NCI-H446 treated with DMSO at 0.1 percent for 48 hours (cell line): Measurements from ENCODE around the gene CTBP2.

Experiments
- DNase-seq: peaks from one replicate; lab custom pipeline; 2025; lab: John Stamatoyannopoulos, UW

CTBP2 gene

GRCh38 chr10:125159932-125160855 lies at the start of gene CTBP2:
CTBP2 (minus strand) TSS chr10:125160563.
- no peak for DNase-seq

DNA sequence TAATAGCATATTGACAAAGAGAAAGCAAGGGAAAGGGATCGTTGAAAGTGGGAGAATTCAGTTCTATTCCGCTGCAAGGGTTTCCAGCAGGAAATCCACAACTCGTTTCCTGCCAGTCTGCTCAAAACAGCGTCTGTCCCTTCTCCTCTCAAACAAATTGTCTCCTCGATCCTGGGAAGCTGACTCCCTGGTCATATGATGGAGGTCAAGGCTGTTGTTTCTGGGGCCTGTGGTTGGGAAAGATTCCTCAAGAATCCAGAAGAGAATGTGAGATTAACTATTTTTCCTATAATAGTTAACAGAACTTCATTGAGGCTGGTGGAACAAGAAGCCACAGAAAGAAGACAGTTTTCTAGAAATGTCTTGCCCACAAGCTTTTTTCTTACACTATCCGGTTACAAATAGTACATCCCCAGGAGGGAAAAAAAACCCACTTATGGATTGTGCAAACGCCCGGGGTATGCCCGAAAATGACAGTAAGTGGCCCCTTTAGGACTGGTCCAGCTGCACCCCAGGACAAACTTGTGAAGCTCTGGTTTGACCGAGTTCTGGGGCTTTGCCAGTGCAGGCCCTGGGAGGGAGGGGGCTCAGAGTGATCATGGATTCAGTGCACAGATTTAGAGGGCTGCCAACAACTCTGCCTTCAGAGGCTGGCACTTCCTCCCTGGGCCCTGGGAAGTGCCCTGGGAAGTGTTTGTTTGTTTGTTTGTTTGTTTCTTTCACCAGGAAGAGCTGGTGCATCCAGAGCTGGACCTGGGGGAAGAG lies 49.4 kb upstream of the CTBP2 start:
- no peak for DNase-seq

- no peak for DNase-seq
These were observed 48.6 kb upstream of the CTBP2 start for GRCh38 chr10:125208854-125209565.

- DNase-seq = no peak
These were observed 46.3 kb upstream of the CTBP2 start for GRCh38 chr10:125206623-125207022.

DNA sequence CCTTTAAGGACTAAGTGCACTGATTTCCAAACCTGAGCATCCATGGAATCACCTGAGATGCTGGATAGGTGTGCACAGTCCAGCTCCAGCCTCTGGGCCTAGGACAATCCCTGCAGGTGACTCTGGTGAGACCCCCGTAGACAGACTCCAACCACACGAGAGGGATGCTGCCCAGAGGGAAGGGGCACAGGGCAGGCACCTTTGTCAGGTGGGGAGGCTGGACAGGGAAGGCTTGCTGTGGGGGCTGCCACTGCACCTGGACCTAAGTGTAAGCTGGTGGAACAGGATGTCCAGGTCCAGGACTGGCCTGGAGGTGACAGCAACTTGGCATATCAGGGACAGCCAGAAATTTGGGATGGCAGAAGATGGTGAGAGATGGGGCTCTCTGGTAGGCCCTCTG lies 45.1 kb upstream of the CTBP2 start:
- DNase-seq = no peak

GRCh38 chr10:125204400-125204799 lies 44.0 kb upstream of the CTBP2 start:
- no peak for DNase-seq

GRCh38 chr10:125203186-125203800 lies 42.9 kb upstream of the CTBP2 start:
- no peak for DNase-seq

GRCh38 chr10:125201791-125202622 lies 41.6 kb upstream of the CTBP2 start:
- DNase-seq = no peak

GRCh38 chr10:125201108-125201524 lies 40.8 kb upstream of the CTBP2 start:
- no peak for DNase-seq

GRCh38 chr10:125200396-125200795 lies 40.0 kb upstream of the CTBP2 start:
- DNase-seq = no peak

DNA sequence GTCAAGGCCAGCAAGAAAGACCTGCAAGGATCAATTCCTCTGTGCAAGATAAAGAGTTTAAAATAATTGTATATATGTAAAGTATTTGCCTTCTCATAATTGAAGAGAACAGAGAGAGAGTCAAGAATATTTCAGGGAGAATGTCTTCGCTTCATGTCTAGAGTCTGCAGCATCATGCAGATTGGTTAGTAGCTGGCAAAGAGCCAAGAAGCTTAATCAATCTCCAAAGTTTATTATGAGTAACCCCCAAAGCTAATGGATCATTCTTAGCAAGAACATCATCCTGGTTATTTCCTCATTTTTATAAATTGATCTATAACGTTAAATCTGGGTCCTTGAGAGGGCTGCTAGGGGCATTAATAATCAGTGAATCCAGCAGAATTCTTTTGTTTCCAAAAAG lies 38.9 kb upstream of the CTBP2 start:
- DNase-seq = no peak

DNA sequence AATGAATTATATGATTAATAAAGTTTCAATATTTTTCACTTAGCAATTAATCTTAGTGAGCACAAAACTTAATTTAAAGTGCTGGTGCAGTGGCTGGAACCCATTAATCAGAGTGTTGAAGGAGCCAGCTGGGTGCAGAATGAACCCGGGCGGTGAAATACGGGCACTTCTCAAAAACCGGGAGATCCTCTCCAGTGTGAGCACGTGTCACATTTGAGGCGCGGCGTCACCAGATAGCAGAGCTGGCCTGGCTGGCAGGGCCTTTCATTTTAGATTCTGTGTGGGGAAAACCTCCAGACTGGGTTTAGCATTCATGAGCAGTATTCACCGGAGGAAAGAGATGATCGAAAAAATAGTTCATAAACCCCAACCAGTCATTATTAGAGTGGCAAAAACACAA lies 34.5 kb upstream of the CTBP2 start:
- no peak for DNase-seq

GRCh38 chr10:125193306-125193877 lies 33.0 kb upstream of the CTBP2 start:
- no peak for DNase-seq

- no peak for DNase-seq
These were observed 32.3 kb upstream of the CTBP2 start for GRCh38 chr10:125192620-125193019.

DNA sequence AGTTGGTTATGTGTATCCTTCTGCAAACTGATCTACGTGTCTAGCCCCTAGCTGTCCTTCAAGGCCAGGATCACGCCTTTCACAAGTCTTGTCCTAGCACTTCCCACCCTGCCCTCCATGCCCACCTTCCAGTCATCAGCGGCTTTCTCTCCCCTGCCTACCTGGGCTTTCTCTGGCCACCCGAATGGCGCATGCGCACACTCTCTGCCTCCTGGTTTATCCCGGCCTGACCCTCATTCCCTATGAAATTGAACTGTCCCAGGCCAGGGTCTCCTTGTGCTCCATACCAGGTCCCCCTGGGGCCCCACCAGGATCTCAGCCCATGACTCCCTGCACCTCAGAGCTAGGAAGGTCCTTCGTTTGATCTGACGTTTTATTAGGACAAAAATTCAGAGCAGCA lies 31.6 kb upstream of the CTBP2 start:
- DNase-seq = no peak

DNA sequence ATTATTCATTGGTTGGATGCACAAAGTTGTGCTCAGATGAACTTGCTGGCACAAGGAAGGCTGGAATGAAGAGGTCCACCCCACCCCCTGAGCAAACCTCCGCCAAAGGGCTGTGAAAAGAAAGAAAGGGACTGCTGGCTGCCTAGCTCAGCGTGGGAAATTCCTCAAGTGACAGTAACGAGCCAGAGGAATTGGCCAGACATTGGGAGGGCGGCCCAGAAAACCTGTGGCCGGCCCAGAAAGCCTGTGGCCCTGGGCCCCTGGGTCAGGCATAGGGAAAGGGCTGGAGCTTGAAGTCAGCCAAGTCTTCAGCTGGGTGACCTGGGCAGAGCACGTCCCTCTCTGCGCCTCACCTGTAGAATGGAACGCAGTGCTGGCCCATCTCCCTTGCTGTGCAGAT lies 30.6 kb upstream of the CTBP2 start:
- no peak for DNase-seq

GRCh38 chr10:125190414-125190813 lies 30.1 kb upstream of the CTBP2 start:
- no peak for DNase-seq

- no peak for DNase-seq
These were observed 28.8 kb upstream of the CTBP2 start for GRCh38 chr10:125189162-125189561.

- DNase-seq = no peak
These were observed 27.2 kb upstream of the CTBP2 start for GRCh38 chr10:125187238-125188194.
